ENCODE data around the gene NLRP8. TPM values are rescaled to one million over a fixed set of nuclear protein-coding genes. Genes with fewer than 3 reads are reported as not detected.
"Not testable (repeated sequence)": the region's sequence is repeated elsewhere in the genome, so short reads cannot be mapped to it uniquely, and the experiment has no call there.

Gene NLRP8
- total and polyA plus RNA-seq, 4 donors: not detected

DNA sequence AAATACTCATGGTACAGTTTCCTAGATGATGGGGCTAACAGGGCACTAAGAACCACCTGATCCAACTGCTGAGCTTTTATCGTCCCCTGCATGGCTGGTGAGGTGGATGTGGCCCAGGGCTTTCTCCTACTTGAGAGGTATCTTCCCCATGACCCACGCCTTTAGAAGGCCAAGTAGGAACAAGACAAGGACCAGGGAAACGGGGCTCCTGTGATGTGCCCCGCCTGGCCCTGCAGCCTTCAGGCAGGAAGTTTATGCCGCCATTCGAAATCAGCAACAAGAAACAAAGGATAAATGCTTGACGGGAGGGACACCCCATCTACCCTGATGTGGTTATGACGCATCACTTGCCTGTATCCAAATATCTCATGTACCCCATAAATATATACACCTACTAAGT lies 19.6 kb upstream of the NLRP8 start:
- Histone ChIP-seq H3K27ac (ENCODE audit: low read depth in 1 of 2, low read length in 2 of 2) (no peak overlapping the region), H3K4me1 (ENCODE audit: control insufficient read depth in 4 of 4, insufficient read depth in 4 of 4, low read length in 3 of 4) (no peaks in the 10 kb centered on the region), H3K36me3 (ENCODE audit: control insufficient read depth in 4 of 4, insufficient read depth in 3 of 4, low read depth in 1 of 4, low read length in 3 of 4) (no peaks in the 10 kb centered on the region), H3K9me3 (ENCODE audit: control insufficient read depth in 4 of 4, low read length in 3 of 4) (peaks cover 4 to 17% (median 9%) of the 10 kb centered on the region in 4 donors), H3K4me3 (ENCODE audit: low read depth in 1 of 3, low read length in 3 of 3) (no peak overlapping the region), H3K27me3 (ENCODE audit: control insufficient read depth in 4 of 4, insufficient read depth in 4 of 4, low read length in 3 of 4) (peaks cover 0 to 7% (median 3%) of the 10 kb centered on the region in 4 donors), H3K9ac (ENCODE audit: low read depth in 1 of 2, low read length in 2 of 2) (no peak overlapping the region)
- TF ChIP-seq NR2F2 (IDR thresholded peaks at IDR 0.05): no peak
- TF ChIP-seq, protein P1, sequence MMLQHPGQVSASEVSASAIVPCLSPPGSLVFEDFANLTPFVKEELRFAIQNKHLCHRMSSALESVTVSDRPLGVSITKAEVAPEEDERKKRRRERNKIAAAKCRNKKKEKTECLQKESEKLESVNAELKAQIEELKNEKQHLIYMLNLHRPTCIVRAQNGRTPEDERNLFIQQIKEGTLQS (IDR thresholded peaks at IDR 0.05): no peak
- TF ChIP-seq, protein P2, sequence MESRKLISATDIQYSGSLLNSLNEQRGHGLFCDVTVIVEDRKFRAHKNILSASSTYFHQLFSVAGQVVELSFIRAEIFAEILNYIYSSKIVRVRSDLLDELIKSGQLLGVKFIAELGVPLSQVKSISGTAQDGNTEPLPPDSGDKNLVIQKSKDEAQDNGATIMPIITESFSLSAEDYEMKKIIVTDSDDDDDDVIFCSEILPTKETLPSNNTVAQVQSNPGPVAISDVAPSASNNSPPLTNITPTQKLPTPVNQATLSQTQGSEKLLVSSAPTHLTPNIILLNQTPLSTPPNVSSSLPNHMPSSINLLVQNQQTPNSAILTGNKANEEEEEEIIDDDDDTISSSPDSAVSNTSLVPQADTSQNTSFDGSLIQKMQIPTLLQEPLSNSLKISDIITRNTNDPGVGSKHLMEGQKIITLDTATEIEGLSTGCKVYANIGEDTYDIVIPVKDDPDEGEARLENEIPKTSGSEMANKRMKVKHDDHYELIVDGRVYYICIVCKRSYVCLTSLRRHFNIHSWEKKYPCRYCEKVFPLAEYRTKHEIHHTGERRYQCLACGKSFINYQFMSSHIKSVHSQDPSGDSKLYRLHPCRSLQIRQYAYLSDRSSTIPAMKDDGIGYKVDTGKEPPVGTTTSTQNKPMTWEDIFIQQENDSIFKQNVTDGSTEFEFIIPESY (IDR thresholded peaks at IDR 0.05): no peak
- TF ChIP-seq, protein P3, sequence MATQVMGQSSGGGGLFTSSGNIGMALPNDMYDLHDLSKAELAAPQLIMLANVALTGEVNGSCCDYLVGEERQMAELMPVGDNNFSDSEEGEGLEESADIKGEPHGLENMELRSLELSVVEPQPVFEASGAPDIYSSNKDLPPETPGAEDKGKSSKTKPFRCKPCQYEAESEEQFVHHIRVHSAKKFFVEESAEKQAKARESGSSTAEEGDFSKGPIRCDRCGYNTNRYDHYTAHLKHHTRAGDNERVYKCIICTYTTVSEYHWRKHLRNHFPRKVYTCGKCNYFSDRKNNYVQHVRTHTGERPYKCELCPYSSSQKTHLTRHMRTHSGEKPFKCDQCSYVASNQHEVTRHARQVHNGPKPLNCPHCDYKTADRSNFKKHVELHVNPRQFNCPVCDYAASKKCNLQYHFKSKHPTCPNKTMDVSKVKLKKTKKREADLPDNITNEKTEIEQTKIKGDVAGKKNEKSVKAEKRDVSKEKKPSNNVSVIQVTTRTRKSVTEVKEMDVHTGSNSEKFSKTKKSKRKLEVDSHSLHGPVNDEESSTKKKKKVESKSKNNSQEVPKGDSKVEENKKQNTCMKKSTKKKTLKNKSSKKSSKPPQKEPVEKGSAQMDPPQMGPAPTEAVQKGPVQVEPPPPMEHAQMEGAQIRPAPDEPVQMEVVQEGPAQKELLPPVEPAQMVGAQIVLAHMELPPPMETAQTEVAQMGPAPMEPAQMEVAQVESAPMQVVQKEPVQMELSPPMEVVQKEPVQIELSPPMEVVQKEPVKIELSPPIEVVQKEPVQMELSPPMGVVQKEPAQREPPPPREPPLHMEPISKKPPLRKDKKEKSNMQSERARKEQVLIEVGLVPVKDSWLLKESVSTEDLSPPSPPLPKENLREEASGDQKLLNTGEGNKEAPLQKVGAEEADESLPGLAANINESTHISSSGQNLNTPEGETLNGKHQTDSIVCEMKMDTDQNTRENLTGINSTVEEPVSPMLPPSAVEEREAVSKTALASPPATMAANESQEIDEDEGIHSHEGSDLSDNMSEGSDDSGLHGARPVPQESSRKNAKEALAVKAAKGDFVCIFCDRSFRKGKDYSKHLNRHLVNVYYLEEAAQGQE (IDR thresholded peaks at IDR 0.05): no peak
- no peak for DNase-seq (ENCODE audit: low spot score)
- 69% methylated on average over 8 of the region's 8 CpGs for WGBS

DNA sequence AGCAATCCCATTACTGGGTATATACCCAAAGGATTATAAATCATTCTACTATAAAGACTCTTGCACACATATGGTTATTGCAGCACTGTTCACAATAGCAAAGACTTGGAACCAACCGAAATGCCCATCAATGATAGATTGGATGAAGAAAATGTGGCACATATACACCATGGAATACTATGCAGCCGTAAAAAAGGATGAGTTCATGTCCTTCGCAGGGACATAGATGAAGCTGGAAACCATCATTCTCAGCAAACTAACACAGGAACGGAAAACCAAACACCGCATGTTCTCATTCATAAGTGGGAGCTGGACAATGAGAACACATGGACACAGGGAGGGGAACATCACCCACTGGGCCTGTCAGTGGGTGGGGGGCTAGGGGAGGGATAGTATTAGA lies 18.4 kb upstream of the NLRP8 start:
- WGBS: 75% methylated on average over 5 of the region's 5 CpGs

DNA sequence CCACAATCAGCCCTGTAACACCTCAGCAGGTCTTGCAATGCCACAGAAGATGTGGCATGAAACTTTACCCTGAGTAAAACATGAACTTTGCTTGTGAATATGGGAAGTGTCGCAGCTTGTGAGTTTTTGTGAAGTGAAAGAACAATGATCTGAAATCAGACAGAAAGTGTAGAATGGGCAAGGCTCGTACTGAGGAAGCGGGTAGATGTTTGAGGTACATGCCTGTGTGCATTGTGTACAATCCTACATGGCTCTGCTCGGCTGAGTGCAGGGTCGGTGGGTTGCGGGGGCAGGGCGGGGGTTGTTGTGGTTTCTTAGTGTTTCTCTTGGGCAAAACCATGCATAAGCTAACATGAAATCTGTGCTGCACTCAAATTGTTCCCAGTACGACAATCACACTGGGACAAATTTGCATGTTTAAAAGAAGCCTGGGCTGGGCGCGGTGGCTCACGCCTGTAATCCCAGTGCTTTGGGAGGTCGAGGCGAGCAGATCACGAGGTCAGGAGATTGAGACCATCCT lies 16.6 kb upstream of the NLRP8 start:
- H3K27ac ChIP-seq (ENCODE audit: low read depth in 1 of 2, low read length in 2 of 2): no peak overlapping the region
- no peak for DNase-seq (ENCODE audit: low spot score)
- no peak overlapping the region for H3K4me3 ChIP-seq (ENCODE audit: low read depth in 1 of 3, low read length in 3 of 3)
- no peaks in the 10 kb centered on the region for H3K4me1 ChIP-seq (ENCODE audit: control insufficient read depth in 4 of 4, insufficient read depth in 4 of 4, low read length in 3 of 4)
- peaks cover 2 to 4% (median 3%) of the 10 kb centered on the region in 4 donors for H3K9me3 ChIP-seq (ENCODE audit: control insufficient read depth in 4 of 4, low read length in 3 of 4)
- H3K36me3 ChIP-seq (ENCODE audit: control insufficient read depth in 4 of 4, insufficient read depth in 3 of 4, low read depth in 1 of 4, low read length in 3 of 4): no peaks in the 10 kb centered on the region
- H3K9ac ChIP-seq (ENCODE audit: low read depth in 1 of 2, low read length in 2 of 2): no peak overlapping the region
- 79% methylated on average over 14 of the region's 14 CpGs for WGBS
- peaks cover 0 to 3% (median under 1%) of the 10 kb centered on the region in 4 donors for H3K27me3 ChIP-seq (ENCODE audit: control insufficient read depth in 4 of 4, insufficient read depth in 4 of 4, low read length in 3 of 4)
- TF ChIP-seq, protein P1 (IDR thresholded peaks at IDR 0.05): no peak
- TF ChIP-seq FOXA1 (IDR thresholded peaks at IDR 0.05) (no peak), EGR1 (IDR thresholded peaks at IDR 0.05; ENCODE audit: low read depth in 2 of 2) (no peak), YY1 (IDR thresholded peaks at IDR 0.05) (no peak), RXRA (IDR thresholded peaks at IDR 0.05) (no peak), NR2F2 (IDR thresholded peaks at IDR 0.05) (no peak)

More for the DNA sequence above, 18.4 kb upstream of the NLRP8 start:
- not testable (repeated sequence) for H3K27me3 ChIP-seq (ENCODE audit: control insufficient read depth in 4 of 4, insufficient read depth in 4 of 4, low read length in 3 of 4); H3K27ac ChIP-seq (ENCODE audit: low read depth in 1 of 2, low read length in 2 of 2); H3K4me1 ChIP-seq (ENCODE audit: control insufficient read depth in 4 of 4, insufficient read depth in 4 of 4, low read length in 3 of 4); DNase-seq (ENCODE audit: low spot score); H3K36me3 ChIP-seq (ENCODE audit: control insufficient read depth in 4 of 4, insufficient read depth in 3 of 4, low read depth in 1 of 4, low read length in 3 of 4); H3K4me3 ChIP-seq (ENCODE audit: low read depth in 1 of 3, low read length in 3 of 3); H3K9ac ChIP-seq (ENCODE audit: low read depth in 1 of 2, low read length in 2 of 2)
- H3K9me3 ChIP-seq (ENCODE audit: control insufficient read depth in 4 of 4, low read length in 3 of 4): peaks cover 2 to 11% (median 5%) of the 10 kb centered on the region in 4 donors
